ENCODE measurements around the gene F11R.

DNA sequence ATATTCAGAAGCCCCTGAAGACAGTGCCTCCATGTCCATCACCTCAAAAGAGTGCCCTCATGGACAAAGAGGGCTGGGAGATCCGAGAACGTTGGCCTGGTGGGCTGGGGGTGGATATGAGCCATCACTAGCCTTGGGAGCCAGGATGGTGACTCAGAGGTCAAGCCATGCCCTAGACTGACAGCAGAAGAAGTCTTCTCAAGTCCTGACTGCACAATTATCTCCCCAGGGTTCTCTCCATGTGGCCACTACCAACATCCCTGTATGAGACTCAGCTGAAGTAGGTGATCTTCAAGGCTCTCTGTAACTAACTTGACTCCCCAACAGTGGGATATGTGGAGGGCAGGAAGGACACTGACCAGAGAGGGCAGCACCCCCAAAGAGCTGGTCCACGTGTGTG, 31.9 kb upstream of the F11R start:
- no peak for TF ChIP-seq SUZ12 (IDR thresholded peaks at IDR 0.05; ENCODE audit: extremely low read depth, insufficient read depth, insufficient read length)
- TF ChIP-seq ZNF274 (IDR thresholded peaks at IDR 0.05; ENCODE audit: low read depth, low read length): no peak

Measured in NT2/D1 (cell line).